Thoracic aorta (tissue), 2 donors: ENCODE results near the gene MED15. TPM values are rescaled to one million over a fixed set of nuclear protein-coding genes. Genes with fewer than 3 reads are reported as not detected.
"Not testable (repeated sequence)": the region's sequence is repeated elsewhere in the genome, so short reads cannot be mapped to it uniquely, and the experiment has no call there.

Experiments used
- ATAC-seq: fragments of 150-250 bp; one replicate; pipeline ENCODE4 v1.8.0; 2017; ENCODE audit warnings: low read depth; ENCODE audit not compliant: insufficient number of reproducible peaks, low FRiP score
- DNase-seq: peaks from one replicate; pipeline ENCODE4 v3.0.0-alpha.2; 2020; ENCODE audit warnings: low spot score
- H3K27ac ChIP-seq, 2 donors: fragments of 200-600 bp; sonication (generic); 1 replicate in 1 of 2; 2 replicates in 1 of 2; pipeline ENCODE4 v1.5.1; 2016; ENCODE audit warnings: mild to moderate bottlenecking in 2 of 2, moderate library complexity in 2 of 2
- H3K27me3 ChIP-seq: fragments of 200-600 bp; sonication (generic); replicated peaks from 2 replicates; pipeline ENCODE4 v1.6.0; 2016; ENCODE audit warnings: mild to moderate bottlenecking; ENCODE audit not compliant: insufficient read depth
- H3K36me3 ChIP-seq: fragments of 200-600 bp; sonication (generic); one replicate; pipeline ENCODE4 v1.5.1; 2016
- H3K4me1 ChIP-seq, 2 donors: fragments of 200-600 bp; sonication (generic); 1 replicate in 1 of 2; 2 replicates in 1 of 2; pipeline versions ENCODE4 v1.5.1 to v1.6.0; 2016; ENCODE audit warnings: low read depth in 2 of 2, mild to moderate bottlenecking in 1 of 2; ENCODE audit not compliant: control insufficient read depth in 1 of 2
- H3K4me3 ChIP-seq: fragments of 200-600 bp; sonication (generic); 2 replicates; pipeline ENCODE4 v1.5.1; 2016; ENCODE audit warnings: mild to moderate bottlenecking
- H3K9me3 ChIP-seq: fragments of 200-600 bp; sonication (generic); 2 replicates; pipeline ENCODE4 v1.5.1; 2016
- total RNA-seq, 2 donors: library from RNA; depleted of rRNA; stranded (reverse); fragments of >200 nt; gene quantifications; one replicate each; pipeline versions ENCODE4 v1.1.0 to v1.2.3, GENCODE V29; 2016
- TF ChIP-seq, protein P1 (sequence below): fragments of 200-600 bp; sonication (generic); IDR thresholded peaks from one replicate; pipeline ENCODE4 v1.5.1; 2019; ENCODE audit warnings: antibody characterized with exemption

Gene MED15
- total RNA-seq, 2 donors from 2014 or later, result 78.9 to 98.6 TPM

DNA sequence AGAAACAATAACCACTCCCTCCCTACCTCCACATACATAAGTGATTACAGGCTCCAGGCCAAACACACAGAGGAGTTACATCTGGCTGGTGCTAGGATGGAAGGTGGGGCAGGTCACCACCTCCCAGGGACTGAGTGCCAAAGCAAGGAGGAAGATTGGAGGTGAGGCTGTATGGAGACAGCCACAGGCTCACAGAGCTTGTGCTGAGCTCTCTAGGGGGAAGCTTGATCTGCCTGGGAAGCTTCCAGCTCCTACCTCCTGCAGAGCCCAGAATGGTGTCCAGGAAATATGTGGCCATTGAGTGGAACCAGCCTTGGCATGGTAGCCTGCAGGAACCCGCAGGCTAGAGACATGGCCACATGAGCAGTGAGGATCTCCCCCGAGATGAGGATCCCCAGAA is 3.6 kb upstream of the MED15 start:
- no peak for ATAC-seq
- no peaks in the 10 kb centered on the region for H3K9me3 ChIP-seq
- TF ChIP-seq, protein P1, sequence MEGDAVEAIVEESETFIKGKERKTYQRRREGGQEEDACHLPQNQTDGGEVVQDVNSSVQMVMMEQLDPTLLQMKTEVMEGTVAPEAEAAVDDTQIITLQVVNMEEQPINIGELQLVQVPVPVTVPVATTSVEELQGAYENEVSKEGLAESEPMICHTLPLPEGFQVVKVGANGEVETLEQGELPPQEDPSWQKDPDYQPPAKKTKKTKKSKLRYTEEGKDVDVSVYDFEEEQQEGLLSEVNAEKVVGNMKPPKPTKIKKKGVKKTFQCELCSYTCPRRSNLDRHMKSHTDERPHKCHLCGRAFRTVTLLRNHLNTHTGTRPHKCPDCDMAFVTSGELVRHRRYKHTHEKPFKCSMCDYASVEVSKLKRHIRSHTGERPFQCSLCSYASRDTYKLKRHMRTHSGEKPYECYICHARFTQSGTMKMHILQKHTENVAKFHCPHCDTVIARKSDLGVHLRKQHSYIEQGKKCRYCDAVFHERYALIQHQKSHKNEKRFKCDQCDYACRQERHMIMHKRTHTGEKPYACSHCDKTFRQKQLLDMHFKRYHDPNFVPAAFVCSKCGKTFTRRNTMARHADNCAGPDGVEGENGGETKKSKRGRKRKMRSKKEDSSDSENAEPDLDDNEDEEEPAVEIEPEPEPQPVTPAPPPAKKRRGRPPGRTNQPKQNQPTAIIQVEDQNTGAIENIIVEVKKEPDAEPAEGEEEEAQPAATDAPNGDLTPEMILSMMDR, result no peak

DNA sequence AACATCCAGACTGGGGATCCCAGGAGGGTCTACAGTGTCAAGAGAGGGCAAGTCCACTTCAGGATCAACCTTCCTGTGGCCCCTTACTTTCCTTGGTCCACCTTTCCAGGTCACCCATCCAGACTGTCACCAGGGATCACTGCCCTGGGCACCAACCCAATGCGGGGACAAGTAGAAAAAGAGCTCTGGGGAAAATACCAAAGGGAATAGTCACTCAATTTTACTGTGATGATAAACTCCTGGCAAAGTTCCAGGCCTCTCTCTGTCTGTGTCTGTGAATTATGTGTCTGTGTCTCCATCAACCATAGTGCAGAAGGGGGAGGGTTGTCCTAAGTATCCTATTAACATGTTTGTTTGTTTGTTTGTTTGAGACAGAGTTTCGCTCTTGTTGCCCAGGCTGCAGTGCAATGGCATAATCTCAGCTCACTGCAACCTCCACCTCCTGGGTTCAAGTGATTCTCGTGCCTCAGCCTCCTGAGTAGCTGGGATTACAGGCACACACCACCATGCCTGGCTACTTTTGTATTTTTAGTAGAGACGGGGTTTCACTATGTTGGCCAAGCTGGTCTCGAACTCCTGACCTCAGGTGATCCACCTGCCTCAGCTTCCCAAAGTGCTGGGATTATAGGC is 3.0 kb upstream of the MED15 start:
- ATAC-seq, H3K36me3 ChIP-seq, H3K4me3 ChIP-seq, H3K9me3 ChIP-seq, DNase-seq, H3K27ac ChIP-seq, H3K27me3 ChIP-seq: not testable (repeated sequence)
- H3K4me1 ChIP-seq, result peaks cover 5 to 20% of the 10 kb centered on the region in 2 donors

More for the DNA sequence above, 3.6 kb upstream of the MED15 start:
- Histone ChIP-seq H3K4me1 (peaks cover 1 to 15% of the 10 kb centered on the region in 2 donors), H3K27ac (no peak overlapping the region), H3K36me3 (no peaks in the 10 kb centered on the region), H3K4me3 (no peak overlapping the region), H3K27me3 (no peaks in the 10 kb centered on the region)
- DNase-seq, result no peak

GRCh38 chr22:20506543-20507252 is 712 bp upstream of the MED15 start:
- H3K4me3 ChIP-seq, result peak overlapping the region; percentile 89
- no peaks in the 10 kb centered on the region for H3K36me3 ChIP-seq
- peaks cover 21 to 42% of the 10 kb centered on the region in 2 donors for H3K4me1 ChIP-seq
- no peaks in the 10 kb centered on the region for H3K27me3 ChIP-seq
- TF ChIP-seq, protein P1, result no peak
- DNase-seq (no peak), ATAC-seq (no peak)
- peak overlapping the region; percentile 96 to 98 for H3K27ac ChIP-seq
- no peaks in the 10 kb centered on the region for H3K9me3 ChIP-seq

GRCh38 chr22:20508067-20508755 is 801 bp downstream of the MED15 start:
- Histone ChIP-seq H3K27ac (peak overlapping the region; percentile 96 to 98), H3K4me1 (peaks cover 21 to 42% of the 10 kb centered on the region in 2 donors), H3K4me3 (peak overlapping the region; percentile 89)
- not testable (repeated sequence) for H3K27me3 ChIP-seq, H3K9me3 ChIP-seq, DNase-seq, ATAC-seq, H3K36me3 ChIP-seq

- Histone ChIP-seq H3K27ac (peak overlapping the region; percentile 96 to 98), H3K27me3 (no peaks in the 10 kb centered on the region), H3K36me3 (no peaks in the 10 kb centered on the region), H3K4me1 (peaks cover 21 to 47% of the 10 kb centered on the region in 2 donors), H3K9me3 (no peaks in the 10 kb centered on the region), H3K4me3 (peak overlapping the region; percentile 89)
- no peak for ATAC-seq
- DNase-seq, result no peak
- TF ChIP-seq, protein P1, result no peak
Measured at GRCh38 chr22:20508815-20509271, 1.4 kb downstream of the MED15 start.
